ENCODE data around the gene MAML2.

Gene MAML2

GRCh38 chr11:96276836-96277235 is 66.2 kb downstream of the MAML2 start:
- no peak for DNase-seq
- H3K4me1 ChIP-seq (ENCODE audit: low read length): peaks cover 17% of the 10 kb centered on the region
- no peaks in the 10 kb centered on the region for H3K9me3 ChIP-seq (replicated peaks; ENCODE audit: insufficient read depth, low read length)
- no peaks in the 10 kb centered on the region for H3K27me3 ChIP-seq (replicated peaks; ENCODE audit: insufficient read depth, low read length)
- peaks cover 72% of the 10 kb centered on the region for H3K79me2 ChIP-seq (ENCODE audit: low read length)
- no peaks in the 10 kb centered on the region for H3K36me3 ChIP-seq (replicated peaks; ENCODE audit: insufficient read depth, low read length)
- H3K4me3 ChIP-seq (ENCODE audit: low read length): no peak overlapping the region
- TF ChIP-seq CTCF (IDR thresholded peaks at IDR 0.05; ENCODE audit: low read length) (no peak), EZH2 (optimal IDR thresholded peaks at IDR 0.05; ENCODE audit: low read depth, low read length) (no peak), EZH2phosphoT487 (IDR thresholded peaks at IDR 0.05; ENCODE audit: low read length) (no peak)
- 0 out of 2 replicates have a peak, but pooled peaks cover 3% of the 10 kb centered on the region for H4K20me1 ChIP-seq (ENCODE audit: insufficient read depth, low read length)
- no peaks in the 10 kb centered on the region for H3F3A ChIP-seq (ENCODE audit: insufficient read depth, low read length)
- no peak overlapping the region for H3K9ac ChIP-seq (ENCODE audit: low read length)
- H3K27ac ChIP-seq (ENCODE audit: low read length): no peak overlapping the region
- no peaks in the 10 kb centered on the region for H3K9me2 ChIP-seq (replicated peaks; ENCODE audit: insufficient read depth, low read length)
- H2AFZ ChIP-seq (ENCODE audit: low read length): no peak overlapping the region
- H3K4me2 ChIP-seq (ENCODE audit: low read depth, low read length): no peak overlapping the region

GRCh38 chr11:96275801-96276594 is 67.0 kb downstream of the MAML2 start:
- Histone ChIP-seq H3K9ac (ENCODE audit: low read length) (no peak overlapping the region), H3K79me2 (ENCODE audit: low read length) (peaks cover 65% of the 10 kb centered on the region), H3K9me2 (replicated peaks; ENCODE audit: insufficient read depth, low read length) (no peaks in the 10 kb centered on the region), H3K4me1 (ENCODE audit: low read length) (peaks cover 17% of the 10 kb centered on the region), H2AFZ (ENCODE audit: low read length) (no peak overlapping the region), H3K9me3 (replicated peaks; ENCODE audit: insufficient read depth, low read length) (no peaks in the 10 kb centered on the region), H3K4me2 (ENCODE audit: low read depth, low read length) (no peak overlapping the region), H4K20me1 (ENCODE audit: insufficient read depth, low read length) (0 out of 2 replicates have a peak, but pooled peaks cover 3% of the 10 kb centered on the region), H3K4me3 (ENCODE audit: low read length) (no peak overlapping the region), H3F3A (ENCODE audit: insufficient read depth, low read length) (no peaks in the 10 kb centered on the region), H3K36me3 (replicated peaks; ENCODE audit: insufficient read depth, low read length) (no peaks in the 10 kb centered on the region; the same call in 1 of the 2 replicates), H3K27ac (ENCODE audit: low read length) (no peak overlapping the region), H3K27me3 (replicated peaks; ENCODE audit: insufficient read depth, low read length) (no peaks in the 10 kb centered on the region)
- TF ChIP-seq EZH2 (optimal IDR thresholded peaks at IDR 0.05; ENCODE audit: low read depth, low read length) (no peak), EZH2phosphoT487 (IDR thresholded peaks at IDR 0.05; ENCODE audit: low read length) (no peak), CTCF (IDR thresholded peaks at IDR 0.05; ENCODE audit: low read length) (no peak)
- DNase-seq: no peak

- Histone ChIP-seq H3K27ac (ENCODE audit: low read length) (no peak overlapping the region), H3K79me2 (ENCODE audit: low read length) (peaks cover 40% of the 10 kb centered on the region), H3K9me3 (replicated peaks; ENCODE audit: insufficient read depth, low read length) (no peaks in the 10 kb centered on the region), H3K4me2 (ENCODE audit: low read depth, low read length) (no peak overlapping the region), H3K36me3 (replicated peaks; ENCODE audit: insufficient read depth, low read length) (no peaks in the 10 kb centered on the region; the same call in 1 of the 2 replicates), H3K9me2 (replicated peaks; ENCODE audit: insufficient read depth, low read length) (no peaks in the 10 kb centered on the region), H3K9ac (ENCODE audit: low read length) (no peak overlapping the region), H3K4me1 (ENCODE audit: low read length) (peaks cover 8% of the 10 kb centered on the region; the same call in 1 of the 2 replicates), H2AFZ (ENCODE audit: low read length) (no peak overlapping the region), H4K20me1 (ENCODE audit: insufficient read depth, low read length) (0 out of 2 replicates have a peak, but pooled peaks cover under 1% of the 10 kb centered on the region), H3K4me3 (ENCODE audit: low read length) (no peak overlapping the region), H3F3A (ENCODE audit: insufficient read depth, low read length) (no peaks in the 10 kb centered on the region; the same call in 1 of the 2 replicates), H3K27me3 (replicated peaks; ENCODE audit: insufficient read depth, low read length) (no peaks in the 10 kb centered on the region)
- no peak for DNase-seq
- TF ChIP-seq EZH2phosphoT487 (IDR thresholded peaks at IDR 0.05; ENCODE audit: low read length) (no peak), EZH2 (optimal IDR thresholded peaks at IDR 0.05; ENCODE audit: low read depth, low read length) (no peak), CTCF (IDR thresholded peaks at IDR 0.05; ENCODE audit: low read length) (no peak)
These were observed 69.5 kb downstream of the MAML2 start for GRCh38 chr11:96273507-96273906.

Data from MM.1S (cell line).